ENCODE measurements around the gene UIMC1. TPM values are rescaled to one million over a fixed set of nuclear protein-coding genes. Genes with fewer than 3 reads are reported as not detected.
A peak's percentile ranks its signal among the peaks of the same experiment; 100 is the strongest.

The UIMC1 gene
- polyA plus RNA-seq, 3 donors, result 14.8 to 35.6 (median 19.1) TPM

GRCh38 chr5:176865964-176866363 lies 140.6 kb downstream of the UIMC1 start:
- no peak overlapping the region for H2AFZ ChIP-seq (ENCODE audit: insufficient read depth, low read depth, low read length, poor library complexity, severe bottlenecking)
- H3K4me3 ChIP-seq (replicated peaks in 1 of 3; ENCODE audit: low read depth in 2 of 3, low read length in 3 of 3), result no peak overlapping the region
- H3K9ac ChIP-seq (ENCODE audit: insufficient read depth, low read length, poor library complexity, severe bottlenecking), result no peak overlapping the region
- TF ChIP-seq, protein P1, sequence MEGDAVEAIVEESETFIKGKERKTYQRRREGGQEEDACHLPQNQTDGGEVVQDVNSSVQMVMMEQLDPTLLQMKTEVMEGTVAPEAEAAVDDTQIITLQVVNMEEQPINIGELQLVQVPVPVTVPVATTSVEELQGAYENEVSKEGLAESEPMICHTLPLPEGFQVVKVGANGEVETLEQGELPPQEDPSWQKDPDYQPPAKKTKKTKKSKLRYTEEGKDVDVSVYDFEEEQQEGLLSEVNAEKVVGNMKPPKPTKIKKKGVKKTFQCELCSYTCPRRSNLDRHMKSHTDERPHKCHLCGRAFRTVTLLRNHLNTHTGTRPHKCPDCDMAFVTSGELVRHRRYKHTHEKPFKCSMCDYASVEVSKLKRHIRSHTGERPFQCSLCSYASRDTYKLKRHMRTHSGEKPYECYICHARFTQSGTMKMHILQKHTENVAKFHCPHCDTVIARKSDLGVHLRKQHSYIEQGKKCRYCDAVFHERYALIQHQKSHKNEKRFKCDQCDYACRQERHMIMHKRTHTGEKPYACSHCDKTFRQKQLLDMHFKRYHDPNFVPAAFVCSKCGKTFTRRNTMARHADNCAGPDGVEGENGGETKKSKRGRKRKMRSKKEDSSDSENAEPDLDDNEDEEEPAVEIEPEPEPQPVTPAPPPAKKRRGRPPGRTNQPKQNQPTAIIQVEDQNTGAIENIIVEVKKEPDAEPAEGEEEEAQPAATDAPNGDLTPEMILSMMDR (IDR thresholded peaks at IDR 0.05), result no peak
- H3K4me1 ChIP-seq (ENCODE audit: control insufficient read depth in 1 of 2, insufficient read depth in 2 of 2, low read length in 2 of 2), result peaks cover 5 to 6% of the 10 kb centered on the region in 2 donors
- Mint-ChIP-seq H3K27me3 (ENCODE audit: low read depth in 3 of 3) (peaks cover 46 to 78% (median 51%) of the 10 kb centered on the region in 3 donors), H3K4me3 (peak overlapping the region in 1 of 2 donors; percentile 71), H3K9me3 (peaks cover 5 to 24% (median 11%) of the 10 kb centered on the region in 7 donors), H3K36me3 (peaks cover 0 to 6% of the 10 kb centered on the region in 2 donors), H3K4me1 (peaks cover 6% of the 10 kb centered on the region), H3K27ac (peak overlapping the region in 1 of 7 donors; percentile 11)
- no peaks in the 10 kb centered on the region for H3K36me3 ChIP-seq (replicated peaks in 1 of 2; ENCODE audit: control insufficient read depth in 1 of 2, insufficient read depth in 2 of 2, low read length in 2 of 2)
- WGBS (ENCODE audit: insufficient coverage), result 67% methylated on average over 5 of the region's 7 CpGs
- H3K9me3 ChIP-seq (replicated peaks in 1 of 2; ENCODE audit: control insufficient read depth in 1 of 2, insufficient read depth in 1 of 2, low read length in 2 of 2), result peaks cover 0 to 15% of the 10 kb centered on the region in 2 donors
- no peak overlapping the region for H3K4me2 ChIP-seq (replicated peaks; ENCODE audit: extremely low read depth, low read length, poor library complexity, severe bottlenecking)
- no peak for DNase-seq
- intact Hi-C loops (cut with micrococcal nuclease), result no loop called here
- peaks cover 6 to 68% of the 10 kb centered on the region in 2 donors for H3K27me3 ChIP-seq (ENCODE audit: control insufficient read depth in 2 of 2, insufficient read depth in 2 of 2, low read length in 2 of 2)
- H3K27ac ChIP-seq (ENCODE audit: low read depth in 1 of 2, low read length in 2 of 2), result no peak overlapping the region
- H3K79me2 ChIP-seq (ENCODE audit: insufficient read depth, low read length), result no peaks in the 10 kb centered on the region
- no peaks in the 10 kb centered on the region for H4K20me1 ChIP-seq (ENCODE audit: insufficient read depth, low read length)

- H3K9ac ChIP-seq (ENCODE audit: insufficient read depth, low read length, poor library complexity, severe bottlenecking), result no peak overlapping the region
- no peak overlapping the region for H3K4me2 ChIP-seq (replicated peaks; ENCODE audit: extremely low read depth, low read length, poor library complexity, severe bottlenecking)
- no peaks in the 10 kb centered on the region for H3K79me2 ChIP-seq (ENCODE audit: insufficient read depth, low read length)
- peaks cover 0 to 4% of the 10 kb centered on the region in 2 donors for H3K9me3 ChIP-seq (replicated peaks in 1 of 2; ENCODE audit: control insufficient read depth in 1 of 2, insufficient read depth in 1 of 2, low read length in 2 of 2)
- Mint-ChIP-seq H3K27me3 (ENCODE audit: low read depth in 3 of 3) (peaks cover 48 to 69% (median 49%) of the 10 kb centered on the region in 3 donors), H3K9me3 (peaks cover 0 to 15% (median 3%) of the 10 kb centered on the region in 7 donors), H3K36me3 (no peaks in the 10 kb centered on the region), H3K27ac (no peak overlapping the region), H3K4me1 (peaks cover 4% of the 10 kb centered on the region), H3K4me3 (peak overlapping the region in 1 of 2 donors; percentile 57)
- H4K20me1 ChIP-seq (ENCODE audit: insufficient read depth, low read length), result no peaks in the 10 kb centered on the region
- H3K27ac ChIP-seq (ENCODE audit: low read depth in 1 of 2, low read length in 2 of 2), result no peak overlapping the region
- intact Hi-C loops (cut with micrococcal nuclease), result no loop called here
- no peak overlapping the region for H2AFZ ChIP-seq (ENCODE audit: insufficient read depth, low read depth, low read length, poor library complexity, severe bottlenecking)
- 93% methylated on average over 3 of the region's 8 CpGs for WGBS (ENCODE audit: insufficient coverage)
- no peaks in the 10 kb centered on the region for H3K36me3 ChIP-seq (replicated peaks in 1 of 2; ENCODE audit: control insufficient read depth in 1 of 2, insufficient read depth in 2 of 2, low read length in 2 of 2)
- no peak for DNase-seq
- TF ChIP-seq, protein P1 (IDR thresholded peaks at IDR 0.05), result no peak
- no peaks in the 10 kb centered on the region for H3K4me1 ChIP-seq (ENCODE audit: control insufficient read depth in 1 of 2, insufficient read depth in 2 of 2, low read length in 2 of 2)
- peaks cover 6 to 68% of the 10 kb centered on the region in 2 donors for H3K27me3 ChIP-seq (ENCODE audit: control insufficient read depth in 2 of 2, insufficient read depth in 2 of 2, low read length in 2 of 2)
- no peak overlapping the region for H3K4me3 ChIP-seq (replicated peaks in 1 of 3; ENCODE audit: low read depth in 2 of 3, low read length in 3 of 3)
Observed at GRCh38 chr5:176864755-176865154, 141.8 kb downstream of the UIMC1 start.

All from CD14-positive monocyte (primary cell).